ENCODE results near the gene ZNF445.
"Not testable (repeated sequence)": the region's sequence is repeated elsewhere in the genome, so short reads cannot be mapped to it uniquely, and the experiment has no call there.

Gene ZNF445

DNA sequence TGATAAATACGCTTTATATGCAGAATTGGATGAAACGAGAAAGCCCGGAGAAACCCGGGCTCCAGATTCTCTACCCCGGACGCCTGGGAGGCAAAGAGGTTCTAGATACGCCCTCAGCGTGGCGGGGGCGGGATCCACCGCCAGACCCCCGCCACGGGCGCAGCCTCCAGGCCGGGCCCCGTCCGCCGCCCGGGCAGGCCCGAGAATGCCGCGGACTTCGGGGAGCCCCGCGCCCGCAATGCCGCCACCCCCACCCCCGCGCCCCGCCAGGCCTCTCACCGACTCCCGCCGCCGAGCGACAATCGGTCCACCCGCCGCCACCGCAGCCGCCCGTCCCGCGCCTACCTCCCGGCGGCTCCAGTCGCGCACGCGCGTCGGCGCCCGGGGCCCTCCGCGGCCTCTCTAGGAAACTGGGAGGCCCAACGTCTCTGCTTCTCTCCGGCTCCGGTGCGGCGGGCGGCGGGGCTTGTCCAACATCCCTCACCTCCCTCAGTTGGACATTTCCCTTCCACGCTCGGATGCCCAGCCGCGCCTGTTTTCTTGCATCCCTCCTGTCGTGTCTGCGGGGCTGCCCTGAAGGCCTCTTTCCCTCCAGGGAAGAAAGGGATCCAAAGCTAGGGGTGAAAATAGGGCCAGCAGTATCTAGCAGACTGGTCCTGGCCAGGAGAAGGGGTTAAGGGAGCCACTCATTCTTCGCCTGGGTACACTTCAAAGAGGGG is at the start of gene ZNF445:
Gene ZNF445 (minus strand): TSS at position 359 of the 719 bp plus-strand sequence. CDS start 22,121 bp downstream, outside the sequence.
- no peak for FAIRE-seq

DNA sequence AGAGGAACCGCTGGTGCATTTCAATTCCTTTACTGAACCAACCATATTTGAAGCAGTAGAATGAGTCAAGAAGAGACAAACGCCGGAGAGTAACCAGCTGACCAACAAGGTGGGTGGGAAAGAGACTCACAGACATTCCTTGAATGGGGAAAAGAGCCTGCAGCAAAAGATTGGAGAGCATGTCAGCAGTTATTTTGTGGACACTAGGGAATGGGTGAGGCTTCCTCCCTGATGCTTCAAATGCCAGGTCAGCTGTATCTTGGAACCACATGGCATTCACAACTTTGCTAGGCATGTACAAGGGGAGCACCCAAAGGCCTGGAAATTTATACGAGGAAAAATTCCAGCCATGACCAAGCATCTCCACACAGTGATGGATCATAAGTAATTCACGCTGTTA is 47.6 kb upstream of the ZNF445 start:
- FAIRE-seq = no peak

DNA sequence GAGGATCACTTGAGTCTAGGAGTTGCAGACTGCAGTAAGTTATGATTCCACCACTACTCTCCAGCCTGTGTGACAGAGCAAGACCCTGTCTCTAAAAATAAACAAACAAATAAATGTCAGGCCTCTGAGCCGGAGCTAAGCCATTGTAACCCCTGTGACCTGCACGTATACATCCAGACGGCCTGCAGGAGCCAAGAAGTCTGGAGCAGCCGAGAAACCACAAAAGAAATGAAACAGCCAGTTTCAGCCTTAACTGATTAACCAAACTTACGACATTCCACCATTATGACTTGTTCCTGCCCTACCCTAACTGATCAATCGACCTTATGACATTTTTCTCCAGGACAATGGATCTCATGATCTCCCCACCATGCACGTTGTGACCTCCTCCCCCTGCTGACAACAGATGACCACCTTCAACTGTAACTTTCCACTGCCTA is 45.0 kb upstream of the ZNF445 start:
- FAIRE-seq = no peak

DNA sequence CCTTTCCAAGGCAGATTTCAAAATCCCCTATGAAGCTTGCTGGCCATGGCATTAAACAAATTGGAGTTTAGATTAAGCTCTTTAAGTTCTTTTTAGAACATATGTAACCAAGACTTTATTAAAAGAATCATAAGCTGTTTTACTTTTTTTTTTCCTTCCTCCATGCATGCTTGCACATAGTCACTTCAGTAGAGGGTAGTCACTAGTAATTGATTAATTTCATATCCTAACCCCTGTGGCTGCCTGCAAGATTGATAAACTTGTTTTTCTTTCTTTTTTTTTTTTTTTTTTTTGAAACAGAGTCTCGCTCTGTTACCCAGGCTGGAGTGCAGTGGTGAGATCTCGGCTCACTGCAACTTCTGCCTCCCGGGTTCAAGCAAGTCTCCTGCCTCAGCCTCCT is 44.3 kb upstream of the ZNF445 start:
- FAIRE-seq = no peak

DNA sequence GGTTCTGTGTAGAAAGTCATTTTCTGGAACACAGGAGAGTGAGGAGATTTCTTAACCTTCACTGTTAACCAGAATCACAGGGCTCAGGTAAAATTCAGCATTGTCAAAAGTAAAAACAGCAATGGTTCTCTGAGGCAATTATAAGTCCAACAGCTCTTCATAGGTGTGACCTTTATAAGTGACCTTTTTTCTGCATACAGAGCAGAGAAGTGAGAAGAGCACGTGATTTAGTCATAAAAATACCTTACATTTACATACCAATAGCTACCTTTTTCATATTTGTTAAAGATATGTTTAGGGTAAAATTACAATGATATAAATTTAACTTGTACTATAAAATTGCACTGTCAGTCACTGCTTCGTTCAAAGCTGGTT is 41.3 kb upstream of the ZNF445 start:
- FAIRE-seq = no peak

DNA sequence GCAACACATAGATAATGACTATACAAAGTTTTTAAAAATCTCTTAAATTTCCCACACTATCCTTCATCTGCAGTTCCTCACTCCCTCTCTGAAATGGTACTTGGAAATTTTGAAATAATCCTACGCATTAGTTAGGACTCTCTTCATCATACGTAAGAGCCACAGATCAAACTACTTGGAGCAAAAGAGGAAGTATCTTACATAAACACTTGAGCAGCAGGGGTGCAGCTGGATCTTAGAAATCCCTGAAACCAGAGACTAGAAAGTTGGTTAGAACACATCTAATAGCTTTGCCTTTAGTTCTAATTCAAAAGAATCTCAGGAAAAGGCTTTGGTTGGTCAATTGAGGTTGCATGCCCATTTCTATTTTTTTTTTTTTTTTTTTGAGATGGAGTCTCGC is 38.8 kb upstream of the ZNF445 start:
- no peak for FAIRE-seq

DNA sequence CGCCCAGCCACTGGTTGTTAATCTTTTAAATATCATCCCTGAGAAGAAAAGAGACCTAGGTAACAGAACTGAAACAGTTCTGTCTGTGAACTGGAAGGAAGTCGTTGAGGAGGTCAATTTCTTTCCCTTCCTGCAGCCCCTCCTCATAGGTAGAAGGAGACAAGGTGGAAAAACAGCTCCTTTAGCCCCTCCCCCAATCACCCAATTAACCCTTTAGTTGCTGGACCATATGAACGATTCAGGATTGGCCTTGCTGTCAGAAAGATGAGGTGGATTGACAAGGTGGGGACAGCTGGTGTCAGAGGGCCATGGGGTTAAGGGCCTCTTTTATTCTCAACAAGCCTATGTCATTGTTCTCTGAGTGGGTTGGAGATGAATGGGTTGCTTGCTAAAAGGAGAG is 36.0 kb upstream of the ZNF445 start:
- FAIRE-seq = no peak

DNA sequence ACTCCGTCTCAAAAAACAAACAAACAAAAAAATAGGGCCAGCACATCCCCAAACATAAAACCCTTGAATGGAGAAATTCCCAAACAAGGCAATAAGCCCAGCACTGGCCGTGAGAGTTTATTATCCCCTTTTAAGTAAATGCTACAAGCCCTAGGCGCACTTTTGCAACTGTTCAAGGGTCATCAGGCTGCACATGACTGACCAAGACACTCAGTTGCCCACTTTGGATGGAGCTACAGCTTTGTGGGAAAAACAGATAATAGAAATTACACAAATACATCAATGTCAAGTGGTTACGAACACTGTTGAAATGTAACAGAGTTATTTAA is 33.7 kb upstream of the ZNF445 start:
- FAIRE-seq = no peak

DNA sequence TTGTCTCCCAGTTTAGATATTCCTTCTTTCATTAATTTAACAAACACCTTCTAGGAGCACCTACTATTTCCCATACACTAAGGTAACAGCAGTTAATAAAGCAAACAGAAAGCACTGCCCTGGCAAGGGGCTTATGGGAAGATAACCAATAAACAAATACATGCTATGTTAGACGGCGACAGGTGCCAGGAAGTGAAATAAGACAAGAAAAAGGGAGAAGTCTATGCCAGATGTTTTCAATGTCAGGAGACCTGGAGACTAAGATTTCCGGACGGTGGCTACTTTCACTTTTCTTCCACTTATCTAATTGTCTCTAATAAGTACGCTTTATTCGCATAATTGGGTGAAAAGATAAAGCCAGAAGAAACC is 32.5 kb upstream of the ZNF445 start:
- no peak for FAIRE-seq

DNA sequence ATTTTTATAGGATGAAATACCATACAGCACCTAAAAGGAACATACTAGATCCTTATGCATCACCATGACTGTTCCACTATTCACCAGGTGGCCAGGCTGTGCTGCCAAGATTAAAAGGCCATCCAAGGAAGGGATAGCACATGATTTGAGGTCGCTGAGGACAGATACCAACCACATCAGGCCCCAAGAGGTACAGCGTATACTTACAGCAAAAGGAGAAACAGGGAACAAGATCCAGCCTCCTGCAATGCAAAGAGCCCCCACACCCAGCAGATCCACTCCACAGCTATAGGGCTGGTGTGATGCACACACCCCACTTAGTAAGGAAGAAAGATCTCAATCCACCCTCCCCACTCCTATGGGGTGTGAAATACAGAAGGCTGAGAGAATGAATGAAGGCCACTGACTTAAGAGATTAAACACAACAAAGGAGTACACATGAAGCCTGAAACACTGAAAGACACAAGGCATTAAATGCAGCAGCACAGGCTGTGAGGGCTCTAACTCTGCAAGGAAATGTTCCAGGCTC is 32.0 kb upstream of the ZNF445 start:
- no peak for FAIRE-seq

DNA sequence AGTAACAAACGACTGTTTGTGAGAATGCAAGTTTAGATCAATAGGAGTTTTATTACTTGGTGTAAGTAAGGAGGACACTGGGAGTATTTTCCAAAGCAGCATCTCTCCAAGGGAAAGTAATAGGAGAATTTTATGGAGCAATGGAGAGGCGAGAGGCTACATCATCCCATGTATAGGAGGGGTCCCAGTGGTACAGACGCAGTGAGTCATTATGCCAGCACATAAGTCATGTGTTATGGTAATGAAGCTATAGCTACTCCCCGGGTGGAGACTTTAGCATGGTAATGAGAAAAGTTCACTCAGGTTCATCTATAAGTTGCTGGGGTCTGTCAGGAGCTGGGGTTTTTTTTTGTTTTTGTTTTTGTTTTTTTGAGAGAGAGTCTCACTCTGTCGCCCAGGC is 29.5 kb upstream of the ZNF445 start:
- no peak for FAIRE-seq

DNA sequence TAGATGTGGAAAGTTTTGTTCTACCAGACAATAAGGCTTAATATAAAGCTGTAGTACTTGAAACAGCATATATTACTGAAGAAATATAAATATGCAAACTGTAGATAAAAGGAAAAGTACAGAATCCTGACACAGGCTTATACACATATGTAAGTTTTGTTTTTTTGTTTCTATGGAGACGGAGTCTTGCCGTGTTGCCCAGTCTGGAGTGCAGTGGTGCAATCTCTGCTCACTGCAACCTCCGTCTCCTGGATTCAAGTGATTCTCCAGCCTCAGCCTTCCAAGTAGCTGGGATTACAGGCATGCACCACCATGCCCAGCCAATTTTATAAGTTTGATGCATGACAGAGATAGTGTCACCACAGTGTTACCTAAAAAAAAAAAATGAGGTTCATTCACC is 29.1 kb upstream of the ZNF445 start:
- FAIRE-seq = no peak

DNA sequence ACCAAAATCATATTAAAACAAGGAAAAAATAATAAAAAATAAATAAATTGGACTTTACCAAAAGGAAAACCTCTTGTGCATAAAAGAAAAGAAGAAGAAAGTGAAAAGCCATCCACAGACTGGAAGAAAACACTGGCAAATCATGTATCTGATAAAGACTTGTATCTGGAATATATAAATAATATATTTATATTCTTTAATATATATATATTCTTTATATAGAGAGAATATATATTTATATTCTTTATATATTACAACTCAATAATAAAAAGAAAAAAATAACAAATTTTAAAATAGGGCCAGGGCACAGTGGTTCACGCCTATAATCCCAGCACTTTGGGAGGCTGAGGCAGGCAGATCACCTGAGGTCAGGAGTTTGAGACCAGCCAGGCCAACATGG is 27.1 kb upstream of the ZNF445 start:
- FAIRE-seq = no peak

DNA sequence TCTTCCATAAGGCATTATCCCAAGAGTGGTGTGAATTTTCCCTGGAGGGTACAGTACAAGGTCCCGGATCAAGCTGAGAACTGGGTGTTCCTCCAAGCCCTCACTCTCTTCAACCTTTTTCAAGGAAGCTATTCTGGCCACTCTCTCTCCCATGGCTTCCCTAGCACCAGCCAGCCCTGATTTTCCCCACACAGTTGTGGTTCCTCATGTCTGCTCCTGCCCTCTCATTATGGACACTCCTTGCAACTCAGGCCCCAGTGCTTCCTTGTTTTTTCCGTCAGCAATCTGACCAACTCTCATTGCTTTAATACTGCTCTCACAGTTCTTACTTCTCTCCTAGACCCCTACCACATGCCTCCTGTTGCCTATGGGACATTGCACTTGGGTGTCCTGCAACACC is 25.7 kb upstream of the ZNF445 start:
- FAIRE-seq = not testable (repeated sequence)

DNA sequence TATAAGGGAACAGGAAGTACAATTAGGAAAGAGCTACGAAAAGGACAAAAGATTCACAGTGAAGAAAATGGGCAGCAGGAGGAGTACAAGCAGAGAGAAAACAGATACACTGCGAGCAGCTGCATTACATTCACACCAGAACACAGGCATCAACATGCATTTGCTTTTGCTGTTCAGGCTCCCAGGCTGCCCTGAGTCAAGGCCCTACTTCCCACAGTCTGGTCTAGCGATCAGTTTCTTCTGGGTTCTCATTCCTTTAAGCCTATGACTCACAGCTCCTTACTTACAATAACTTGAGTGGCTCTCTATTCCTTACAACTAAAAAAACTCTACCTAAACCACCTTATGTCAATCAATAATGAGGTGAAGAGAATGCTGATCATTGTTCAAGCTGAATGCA is 24.5 kb upstream of the ZNF445 start:
- no peak for FAIRE-seq

DNA sequence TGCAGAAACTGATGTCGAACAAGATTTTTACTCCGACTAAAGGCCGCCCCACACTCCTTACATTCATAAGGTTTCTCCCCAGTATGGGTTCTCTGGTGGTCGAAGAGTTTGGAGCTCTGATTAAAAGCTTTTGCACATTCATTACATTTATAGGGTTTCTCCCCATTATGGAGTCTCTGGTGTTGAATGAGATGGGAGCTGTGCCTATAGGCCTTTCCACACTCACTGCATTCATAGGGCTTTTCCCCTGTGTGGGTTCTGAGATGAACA is 22.4 kb upstream of the ZNF445 start:
- not testable (repeated sequence) for FAIRE-seq

DNA sequence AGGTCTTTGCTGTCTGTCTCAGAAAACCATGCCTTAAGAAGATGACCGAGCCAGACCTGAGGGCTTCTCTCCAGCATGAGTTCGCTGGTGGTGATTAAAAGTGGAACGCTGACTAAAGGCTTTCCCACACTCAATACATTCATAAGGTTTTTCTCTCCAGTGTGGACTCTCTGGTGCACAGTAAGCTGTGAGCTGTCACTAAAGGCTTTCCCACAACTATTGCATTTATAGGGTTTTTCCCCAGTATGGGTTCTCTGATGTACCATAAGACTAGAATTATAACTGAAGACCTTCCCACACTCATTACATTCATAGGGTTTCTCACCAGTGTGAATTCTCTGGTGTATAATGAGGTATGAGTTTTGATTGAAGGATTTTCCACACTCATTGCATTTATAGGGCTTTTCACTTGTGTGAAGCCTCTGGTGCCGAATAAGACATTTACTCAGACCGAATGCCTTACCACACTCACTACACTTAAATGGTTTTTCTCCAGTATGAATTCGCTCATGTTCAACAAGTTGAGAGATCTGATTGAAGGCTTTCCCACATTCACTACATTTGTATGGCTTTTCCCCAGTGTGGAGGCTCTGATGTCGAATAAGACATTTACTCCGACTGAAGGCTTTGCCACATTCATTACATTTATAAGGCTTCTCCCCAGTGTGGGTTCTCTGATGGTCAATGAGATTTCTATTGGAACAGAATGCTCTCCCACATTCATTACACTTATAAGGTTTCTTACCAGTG is 21.9 kb upstream of the ZNF445 start:
- FAIRE-seq = no peak

DNA sequence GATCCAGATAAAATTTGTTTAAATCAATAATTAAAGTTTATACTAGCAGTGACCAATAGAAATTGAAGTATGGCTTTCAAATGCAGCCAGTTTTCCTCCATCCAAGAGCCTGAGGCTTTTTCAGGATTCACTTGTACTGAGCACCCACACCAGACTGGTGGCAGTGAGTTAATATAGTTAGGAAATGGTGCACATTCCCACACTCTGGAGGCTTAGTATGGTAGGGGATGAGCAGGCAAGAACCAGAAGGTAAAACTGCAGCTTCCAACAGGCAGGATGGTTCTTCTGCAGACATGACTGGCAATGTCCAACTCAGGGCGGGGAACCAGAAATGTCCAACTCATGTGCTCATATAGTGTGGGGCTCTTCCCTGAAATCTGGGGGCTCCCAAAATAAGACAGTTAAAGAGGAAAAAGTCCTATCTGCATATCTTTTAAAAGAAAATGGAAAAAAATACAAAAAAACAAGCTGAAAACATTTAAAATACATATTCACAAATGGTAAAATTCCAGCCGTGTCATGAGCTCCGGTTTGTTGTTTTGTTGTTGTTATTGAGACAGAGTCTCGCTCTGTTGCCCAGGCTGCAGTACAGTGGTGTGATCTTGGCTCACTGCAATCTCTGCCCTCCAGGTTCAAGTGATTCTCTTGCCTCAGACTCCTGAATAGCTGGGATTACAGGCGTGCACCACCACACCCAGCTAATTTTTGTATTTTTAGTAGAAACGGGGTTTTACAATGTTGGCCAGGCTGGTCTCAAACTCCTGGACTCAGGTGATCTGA is 18.4 kb upstream of the ZNF445 start:
- no peak for FAIRE-seq

DNA sequence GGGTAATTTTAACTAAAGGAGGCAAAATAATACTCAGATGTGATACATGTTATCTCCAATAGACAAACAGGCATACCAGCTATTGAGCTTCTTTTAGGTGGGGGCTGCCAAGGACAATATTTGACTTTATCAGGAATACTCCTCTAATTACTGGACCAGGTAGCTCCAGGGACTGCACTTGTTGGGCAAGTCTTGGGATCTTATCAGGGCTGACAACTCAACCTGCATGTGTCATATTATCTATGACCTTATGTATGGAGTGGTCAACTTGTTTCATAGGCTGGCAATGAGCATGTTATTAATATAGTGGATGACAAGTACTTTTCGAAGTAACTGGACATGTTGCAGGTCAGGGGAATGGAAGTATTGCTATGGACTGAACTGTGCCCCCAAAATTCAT is 15.0 kb upstream of the ZNF445 start:
- FAIRE-seq = no peak

DNA sequence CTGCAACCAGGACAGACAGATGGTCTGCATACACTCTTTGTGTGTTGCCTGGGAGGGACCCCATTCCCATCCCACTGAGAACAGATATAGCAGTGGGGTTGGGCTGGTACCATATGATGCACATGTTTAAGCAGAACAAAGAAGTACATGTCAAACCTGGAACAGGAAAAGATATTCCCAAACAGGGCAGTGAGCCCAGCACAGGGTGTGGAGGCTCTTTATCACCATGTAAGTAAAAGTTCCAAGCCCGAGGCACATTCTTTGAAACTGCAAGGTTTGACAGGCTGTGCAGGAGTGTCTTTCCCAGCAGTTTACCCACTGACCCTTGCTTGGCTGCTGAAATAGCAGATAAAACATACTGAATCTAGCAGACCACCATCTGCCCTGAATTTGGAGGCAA is 5.3 kb upstream of the ZNF445 start:
- FAIRE-seq = no peak

DNA sequence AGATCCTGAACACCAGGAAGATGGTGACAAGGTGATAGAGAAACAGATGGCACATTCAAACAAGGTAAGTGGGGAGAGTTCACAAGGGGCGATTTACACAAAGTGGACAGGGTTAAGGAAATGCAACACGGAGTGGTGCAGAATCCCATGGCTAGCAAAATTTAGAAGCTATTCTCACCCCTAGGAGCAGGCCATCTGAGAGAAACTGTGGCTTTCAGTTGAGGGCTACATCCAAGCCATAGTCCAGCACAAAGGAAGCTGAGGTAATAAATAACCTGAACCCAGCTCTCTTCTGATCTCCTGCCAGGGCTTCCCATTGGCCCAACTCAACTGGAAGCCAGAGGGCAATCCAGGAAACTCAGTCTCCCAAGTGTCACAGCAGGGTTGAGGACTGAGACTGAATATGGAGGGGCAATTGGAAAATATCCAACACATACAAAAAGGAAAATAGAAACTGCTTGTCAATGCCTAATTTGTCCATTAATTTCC is 1.2 kb upstream of the ZNF445 start:
- no peak for FAIRE-seq

DNA sequence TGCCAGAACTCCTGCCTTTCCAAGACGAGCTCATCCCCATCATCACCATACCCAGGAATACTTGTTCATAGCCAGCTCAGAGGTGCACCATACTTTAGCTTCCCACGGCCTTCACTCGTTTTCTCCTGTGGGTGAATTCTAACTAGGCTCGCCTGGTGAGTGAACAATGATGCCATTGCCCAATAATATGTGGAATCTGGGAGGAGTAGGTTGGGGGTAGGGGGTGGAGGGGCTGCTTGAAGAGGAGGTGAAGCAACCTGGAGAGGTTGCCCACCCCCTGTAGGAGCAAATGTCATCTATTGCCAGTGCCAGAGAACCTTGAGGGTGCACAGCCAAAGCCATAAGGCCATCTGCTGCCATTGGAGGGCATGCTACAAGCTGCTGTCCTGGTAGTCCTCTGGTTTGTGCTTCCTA is 592 bp upstream of the ZNF445 start:
- no peak for FAIRE-seq

DNA sequence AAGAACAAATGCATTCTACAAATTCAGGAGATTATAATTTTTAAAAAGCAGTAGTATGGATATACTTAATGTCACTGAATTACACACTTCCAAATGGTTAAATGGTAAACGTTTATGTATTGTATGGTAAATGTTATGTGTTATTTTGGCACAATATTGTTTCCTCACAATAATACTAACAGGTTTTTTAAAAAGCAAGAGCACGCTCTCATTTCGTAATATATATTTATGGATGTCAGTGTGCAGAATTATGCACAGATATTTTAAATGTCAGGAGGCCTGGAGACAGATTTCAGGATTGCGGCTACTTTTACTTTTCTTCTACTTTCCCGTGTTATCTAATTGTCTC is 533 bp downstream of the ZNF445 start:
- peak; percentile 64 for FAIRE-seq

DNA sequence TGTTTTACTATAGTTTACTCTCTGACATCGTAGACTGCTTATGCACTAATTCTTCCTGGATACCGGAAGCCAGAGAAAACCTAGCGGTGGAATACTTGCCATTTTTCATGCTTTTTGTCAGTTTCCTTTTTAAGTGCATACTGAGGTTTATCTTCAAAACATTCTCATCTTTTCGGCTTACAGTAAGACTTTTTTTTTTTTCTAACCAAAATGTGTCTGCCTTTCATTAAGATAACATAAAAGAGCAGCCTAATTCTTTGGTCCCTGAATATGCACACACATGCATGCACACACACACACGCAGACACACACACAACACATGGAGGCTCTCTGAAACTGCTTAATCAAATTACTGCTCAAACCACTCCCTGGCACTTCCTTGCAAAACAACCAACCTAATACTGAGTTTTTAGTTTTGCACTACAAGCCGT is 1.3 kb downstream of the ZNF445 start:
- no peak for FAIRE-seq
